Endothelial cell of umbilical vein (primary cell): ENCODE data around the gene CEP192. TPM values are rescaled to one million over a fixed set of nuclear protein-coding genes. Genes with fewer than 3 reads are reported as not detected.

ENCODE experiments used
- BruUV-seq: library from RNA; stranded (reverse); fragments of 400-500 nt; replicated peaks from 2 replicates; lab custom pipeline; 2021; lab: Mats Ljungman, UMichigan
- CTCF ChIA-PET: fragments of 300-600, 350-600 bp; sonication (Branson Sonifier 250); formaldehyde crosslinking; loops from one replicate; lab custom pipeline; 2021; ENCODE audit warnings: antibody characterized with exemption, inconsistent platforms; lab: Charles Lee
- POLR2A ChIA-PET: fragments of 300-600, 350-600 bp; sonication (Branson Sonifier 250); formaldehyde crosslinking; loops from one replicate; lab custom pipeline; 2021; ENCODE audit warnings: antibody characterized with exemption, inconsistent platforms; lab: Charles Lee
- DNase-seq: peaks from one replicate; pipeline ENCODE4 v3.0.0-alpha.2; 2011; ENCODE audit warnings: low read depth, low spot score
- FAIRE-seq: peaks from 2 replicates; lab custom pipeline; 2011; peaks lifted over from hg19 to GRCh38; lab: Jason Lieb, UNC
- H2AFZ ChIP-seq: 2 replicates; pipeline ENCODE4 v1.6.0; 2012; ENCODE audit warnings: low read depth, low read length, control low read depth, inconsistent platforms
- H3K27ac ChIP-seq: 2 replicates; pipeline ENCODE4 v1.5.1; 2011; ENCODE audit warnings: low read depth, mild to moderate bottlenecking, control low read depth, low read length, moderate library complexity; ENCODE audit not compliant: insufficient read depth
- H3K27me3 ChIP-seq, 2 experiments: 2 replicates each; pipeline versions ENCODE4 v1.6.0 to v1.6.1; 2011; ENCODE audit warnings: low read length in 2 of 2, mixed read lengths in 1 of 2; ENCODE audit not compliant: control insufficient read depth in 2 of 2, insufficient read depth in 2 of 2
- H3K36me3 ChIP-seq, 2 experiments: 2 replicates in 1 of 2; 3 replicates in 1 of 2; pipeline ENCODE4 v1.5.1; 2011; ENCODE audit warnings: low read length in 2 of 2, mild to moderate bottlenecking in 1 of 2, moderate library complexity in 1 of 2; ENCODE audit not compliant: control insufficient read depth in 2 of 2, insufficient read depth in 2 of 2; ENCODE audit errors: extremely low read depth in 1 of 2
- H3K4me1 ChIP-seq: 3 replicates; pipeline ENCODE4 v1.5.1; 2011; ENCODE audit warnings: mild to moderate bottlenecking, low read length; ENCODE audit not compliant: control insufficient read depth, insufficient read depth; ENCODE audit errors: extremely low read depth
- H3K4me2 ChIP-seq: 2 replicates; pipeline ENCODE4 v1.6.1; 2011; ENCODE audit warnings: low read length, control low read depth, mixed read lengths; ENCODE audit not compliant: insufficient read depth
- H3K4me3 ChIP-seq, 3 experiments: fragments of 200-600 bp in 1 of 3; sonication (generic), shearing (Covaris generic) in 1 of 3; replicated peaks in 1 of 3; 2 replicates each; pipeline ENCODE4 v1.5.1; 2011 to 2016; ENCODE audit warnings: control low read depth in 3 of 3, low read length in 3 of 3, mild to moderate bottlenecking in 2 of 3, inconsistent platforms in 1 of 3, low read depth in 1 of 3, moderate library complexity in 1 of 3; ENCODE audit not compliant: insufficient read depth in 1 of 3
- H3K79me2 ChIP-seq: 2 replicates; pipeline ENCODE4 v1.6.0; 2012; ENCODE audit warnings: low read length, inconsistent platforms; ENCODE audit not compliant: control insufficient read depth, insufficient read depth
- H3K9ac ChIP-seq: replicated peaks from 2 replicates; pipeline ENCODE3; 2011; ENCODE audit warnings: low read length, control low read depth; ENCODE audit not compliant: insufficient read depth; ENCODE audit errors: extremely low read depth
- H3K9me1 ChIP-seq: replicated peaks from 3 replicates; pipeline ENCODE4 v1.6.0; 2011; ENCODE audit warnings: mild to moderate bottlenecking, low read length; ENCODE audit not compliant: control insufficient read depth, insufficient read depth; ENCODE audit errors: extremely low read depth
- H3K9me3 ChIP-seq: replicated peaks from 2 replicates; pipeline ENCODE4 v1.5.1; 2012; ENCODE audit warnings: low read length, inconsistent platforms; ENCODE audit not compliant: control insufficient read depth, insufficient read depth
- H4K20me1 ChIP-seq: replicated peaks from 2 replicates; pipeline ENCODE3; 2011; ENCODE audit warnings: mild to moderate bottlenecking, low read length; ENCODE audit not compliant: control insufficient read depth, insufficient read depth; ENCODE audit errors: extremely low read depth
- EZH2 ChIP-seq: IDR thresholded peaks from 2 replicates; pipeline ENCODE4 v1.6.1; 2012; ENCODE audit warnings: borderline replicate concordance, low read depth, mild to moderate bottlenecking, moderate library complexity, low read length, inconsistent platforms; ENCODE audit not compliant: severe bottlenecking
- FOS ChIP-seq: IDR thresholded peaks from 2 replicates; pipeline ENCODE4 v1.6.1; 2011; ENCODE audit warnings: mild to moderate bottlenecking, low read length, moderate library complexity, borderline replicate concordance; ENCODE audit not compliant: insufficient read depth
- GATA2 ChIP-seq: IDR thresholded peaks from 2 replicates; pipeline ENCODE4 v1.7.0; 2011; ENCODE audit warnings: low read depth, mild to moderate bottlenecking, moderate library complexity, mixed read lengths, low read length; ENCODE audit not compliant: insufficient read length, insufficient read depth
- JUN ChIP-seq: IDR thresholded peaks from 2 replicates; pipeline ENCODE4 v1.6.1; 2011; ENCODE audit warnings: borderline replicate concordance, low read depth; ENCODE audit not compliant: insufficient read length, insufficient read depth
- MYC ChIP-seq: IDR thresholded peaks from one replicate; pipeline ENCODE4 v1.6.1; 2011; ENCODE audit warnings: mild to moderate bottlenecking, low read depth, low read length
- POLR2A ChIP-seq: IDR thresholded peaks from 2 replicates; pipeline ENCODE4 v1.6.1; 2012; ENCODE audit warnings: low read depth, mild to moderate bottlenecking, control low read depth, low read length
- POLR2AphosphoS5 ChIP-seq: IDR thresholded peaks from 2 replicates; pipeline ENCODE4 v1.6.1; 2012; ENCODE audit warnings: low read depth, mild to moderate bottlenecking, control low read depth, low read length, moderate library complexity; ENCODE audit not compliant: insufficient read depth
- dilution Hi-C: fragments of 300-500 bp; cut with MboI; formaldehyde crosslinking; loops from one replicate; pipeline ENCODE4 v1.15.0; 2019; ENCODE audit warnings: low sequenced_read_pairs; ENCODE audit not compliant: extremely low pct_ligation_motif_present
- intact Hi-C: fragments of 100-400 bp; cut with micrococcal nuclease; formaldehyde crosslinking; loops from one replicate; pipeline ENCODE4 v1.10.0; 2022
- polyA plus RNA-seq, 4 experiments: library from polyadenylated mRNA; depleted of rRNA in 3 of 4; stranded (reverse) in 3 of 4; unstranded in 1 of 4; fragments of >200 nt; gene quantifications; 2 replicates each; pipeline versions ENCODE4 v1.2.1 to v1.2.3, GENCODE V29; 2011 to 2012; ENCODE audit warnings: missing spikeins in 1 of 4
- total RNA-seq: library from RNA; stranded (reverse); gene quantifications from 2 replicates; pipeline ENCODE4 v1.2.3, GENCODE V29; 2021
- TF ChIP-seq, protein P1 (sequence below), 2 donors: IDR thresholded peaks; 1 replicate in 1 of 2; 2 replicates in 1 of 2; pipeline ENCODE4 v1.5.1; 2011; ENCODE audit warnings: low read length in 2 of 2, mild to moderate bottlenecking in 2 of 2, moderate library complexity in 2 of 2, control low read depth in 1 of 2, inconsistent platforms in 1 of 2, low read depth in 1 of 2; ENCODE audit not compliant: insufficient read depth in 1 of 2; ENCODE audit errors: extremely low read depth in 1 of 2
- TF ChIP-seq, protein P2 (sequence below): IDR thresholded peaks from 2 replicates; pipeline ENCODE4 v1.6.1; 2011; ENCODE audit not compliant: insufficient read depth, insufficient read length

CEP192 gene
- total and polyA plus RNA-seq, 2 donors (not counting 3 experiments of a cell fraction or from before 2014, with no cell fraction given) = 14.5 to 22.9 TPM

DNA sequence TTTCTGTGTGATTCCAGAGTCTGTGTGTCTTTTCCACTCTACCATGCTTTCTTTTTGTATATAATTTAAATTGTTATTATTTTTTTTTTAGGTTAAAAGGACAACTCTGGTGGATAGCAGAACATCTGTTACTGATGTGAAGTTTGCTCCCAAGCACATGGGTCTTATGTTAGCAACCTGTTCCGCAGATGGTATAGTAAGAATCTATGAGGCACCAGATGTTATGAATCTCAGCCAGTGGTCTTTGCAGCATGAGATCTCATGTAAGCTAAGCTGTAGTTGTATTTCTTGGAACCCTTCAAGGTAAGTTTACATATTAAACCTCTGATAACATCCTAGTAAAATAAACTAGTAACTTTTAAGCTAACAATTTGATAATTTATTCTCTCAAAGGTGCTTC lies 28.1 kb upstream of the CEP192 start:
- CTCF ChIA-PET = interaction anchor here (0.7 kb wide), 1 partner anchor 36 kb away, joined by 3 read pairs; no protein-coding TSS in a partner anchor
- peaks cover 2 to 6% of the 10 kb centered on the region in 2 experiments for H3K36me3 ChIP-seq

More for the DNA sequence above, 28.1 kb upstream of the CEP192 start:
- no peak for TF ChIP-seq POLR2A
- TF ChIP-seq, protein P1, sequence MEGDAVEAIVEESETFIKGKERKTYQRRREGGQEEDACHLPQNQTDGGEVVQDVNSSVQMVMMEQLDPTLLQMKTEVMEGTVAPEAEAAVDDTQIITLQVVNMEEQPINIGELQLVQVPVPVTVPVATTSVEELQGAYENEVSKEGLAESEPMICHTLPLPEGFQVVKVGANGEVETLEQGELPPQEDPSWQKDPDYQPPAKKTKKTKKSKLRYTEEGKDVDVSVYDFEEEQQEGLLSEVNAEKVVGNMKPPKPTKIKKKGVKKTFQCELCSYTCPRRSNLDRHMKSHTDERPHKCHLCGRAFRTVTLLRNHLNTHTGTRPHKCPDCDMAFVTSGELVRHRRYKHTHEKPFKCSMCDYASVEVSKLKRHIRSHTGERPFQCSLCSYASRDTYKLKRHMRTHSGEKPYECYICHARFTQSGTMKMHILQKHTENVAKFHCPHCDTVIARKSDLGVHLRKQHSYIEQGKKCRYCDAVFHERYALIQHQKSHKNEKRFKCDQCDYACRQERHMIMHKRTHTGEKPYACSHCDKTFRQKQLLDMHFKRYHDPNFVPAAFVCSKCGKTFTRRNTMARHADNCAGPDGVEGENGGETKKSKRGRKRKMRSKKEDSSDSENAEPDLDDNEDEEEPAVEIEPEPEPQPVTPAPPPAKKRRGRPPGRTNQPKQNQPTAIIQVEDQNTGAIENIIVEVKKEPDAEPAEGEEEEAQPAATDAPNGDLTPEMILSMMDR (IDR thresholded peaks at IDR 0.05; ENCODE audit: extremely low read depth in 1 of 2, insufficient read depth in 1 of 2, low read depth in 1 of 2, low read length in 2 of 2) = no peak
- TF ChIP-seq MYC = no peak
- no peak for TF ChIP-seq FOS
- TF ChIP-seq GATA2 = no peak
- no peak for TF ChIP-seq JUN
- TF ChIP-seq EZH2 = no peak
- TF ChIP-seq, protein P2, sequence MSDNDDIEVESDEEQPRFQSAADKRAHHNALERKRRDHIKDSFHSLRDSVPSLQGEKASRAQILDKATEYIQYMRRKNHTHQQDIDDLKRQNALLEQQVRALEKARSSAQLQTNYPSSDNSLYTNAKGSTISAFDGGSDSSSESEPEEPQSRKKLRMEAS = no peak
- TF ChIP-seq POLR2AphosphoS5 = no peak
- POLR2A ChIA-PET = interaction anchor here (0.6 kb wide), 1 partner anchor 28 kb away, joined by 3 read pairs; the partner anchor contains the start of gene CEP192
- Histone ChIP-seq H3K9me3 (no peaks in the 10 kb centered on the region), H3K27me3 (no peaks in the 10 kb centered on the region), H2AFZ (no peak overlapping the region), H3K9ac (no peak overlapping the region), H3K9me1 (no peaks in the 10 kb centered on the region), H3K27ac (no peak overlapping the region), H3K4me1 (no peaks in the 10 kb centered on the region), H3K4me2 (no peak overlapping the region), H3K79me2 (peaks cover 9% of the 10 kb centered on the region), H4K20me1 (no peaks in the 10 kb centered on the region), H3K4me3 (no peak overlapping the region)
- DNase-seq = no peak
- FAIRE-seq = no peak
- dilution Hi-C loops (no loop called here), intact Hi-C loops (no loop called here)
- BruUV-seq = no TSS peak
